Measurements from ENCODE around the gene RANGRF.

- TF ChIP-seq POLR2AphosphoS5 (IDR thresholded peaks at IDR 0.05; ENCODE audit: borderline replicate concordance, low read depth, low read length) (no peak), EZH2 (IDR thresholded peaks at IDR 0.05) (no peak), FOXP2 (optimal IDR thresholded peaks at IDR 0.05; ENCODE audit: control extremely low read depth, extremely low read length, insufficient read depth) (no peak)
Measured at GRCh38 chr17:8282345-8282744, 6.1 kb upstream of the RANGRF start.

All from SK-N-MC (cell line).